Liver (tissue), 3 donors: ENCODE measurements around the gene DTYMK.

Experiments used
- GABPA ChIP-seq, 2 donors: IDR thresholded peaks in 1 of 2; conservative IDR thresholded peaks in 1 of 2; 2 replicates each; pipeline ENCODE4 v1.6.1; 2016; ENCODE audit warnings: antibody characterized with exemption in 2 of 2, mild to moderate bottlenecking in 1 of 2, moderate library complexity in 1 of 2
- HNF4A ChIP-seq, 2 donors: conservative IDR thresholded peaks; 2 replicates each; pipeline ENCODE4 v1.6.1; 2016; ENCODE audit warnings: antibody characterized with exemption in 2 of 2, mild to moderate bottlenecking in 2 of 2
- HNF4G ChIP-seq: IDR thresholded peaks from 2 replicates; pipeline ENCODE4 v1.6.1; 2016; ENCODE audit warnings: antibody characterized with exemption
- JUND ChIP-seq, 2 donors: IDR thresholded peaks; 2 replicates each; pipeline ENCODE4 v1.6.1; 2016; ENCODE audit warnings: antibody characterized with exemption in 2 of 2
- RAD21 ChIP-seq, 2 donors: IDR thresholded peaks; 2 replicates each; pipeline ENCODE4 v1.6.1; 2016; ENCODE audit warnings: antibody characterized with exemption in 2 of 2, mild to moderate bottlenecking in 2 of 2
- RXRA ChIP-seq, 2 donors: IDR thresholded peaks; 2 replicates each; pipeline ENCODE4 v1.6.1; 2017 to 2018; ENCODE audit warnings: antibody characterized with exemption in 2 of 2, mild to moderate bottlenecking in 1 of 2
- SP1 ChIP-seq: IDR thresholded peaks from 2 replicates; pipeline ENCODE4 v1.6.1; 2018; ENCODE audit warnings: antibody characterized with exemption, mild to moderate bottlenecking
- TAF1 ChIP-seq: conservative IDR thresholded peaks from 2 replicates; pipeline ENCODE4 v1.6.1; 2016; ENCODE audit warnings: antibody characterized with exemption, mild to moderate bottlenecking
- YY1 ChIP-seq: IDR thresholded peaks from 2 replicates; pipeline ENCODE4 v1.6.1; 2016; ENCODE audit warnings: antibody characterized with exemption, mild to moderate bottlenecking
- TF ChIP-seq, protein P1 (sequence below): fragments of 150-350 bp; IDR thresholded peaks from 2 replicates; pipeline ENCODE4 v1.5.1; 2017; ENCODE audit warnings: improper control_type of control experiment, low read depth, low read length; ENCODE audit not compliant: missing input control
- TF ChIP-seq, protein P2 (sequence below): IDR thresholded peaks from 2 replicates; pipeline ENCODE4 v1.6.1; 2016; ENCODE audit warnings: antibody characterized with exemption
- TF ChIP-seq, protein P3 (sequence below): IDR thresholded peaks from 2 replicates; pipeline ENCODE4 v1.6.1; 2016; ENCODE audit warnings: antibody characterized with exemption, mild to moderate bottlenecking
- TF ChIP-seq, protein P4 (sequence below): IDR thresholded peaks from 2 replicates; pipeline ENCODE4 v1.6.1; 2016; ENCODE audit warnings: antibody characterized with exemption
- TF ChIP-seq, protein P5 (sequence below): IDR thresholded peaks from 2 replicates; pipeline ENCODE4 v1.6.1; 2016; ENCODE audit warnings: antibody characterized with exemption
- donor health status: healthy.
- donor health status: healthy.

DNA sequence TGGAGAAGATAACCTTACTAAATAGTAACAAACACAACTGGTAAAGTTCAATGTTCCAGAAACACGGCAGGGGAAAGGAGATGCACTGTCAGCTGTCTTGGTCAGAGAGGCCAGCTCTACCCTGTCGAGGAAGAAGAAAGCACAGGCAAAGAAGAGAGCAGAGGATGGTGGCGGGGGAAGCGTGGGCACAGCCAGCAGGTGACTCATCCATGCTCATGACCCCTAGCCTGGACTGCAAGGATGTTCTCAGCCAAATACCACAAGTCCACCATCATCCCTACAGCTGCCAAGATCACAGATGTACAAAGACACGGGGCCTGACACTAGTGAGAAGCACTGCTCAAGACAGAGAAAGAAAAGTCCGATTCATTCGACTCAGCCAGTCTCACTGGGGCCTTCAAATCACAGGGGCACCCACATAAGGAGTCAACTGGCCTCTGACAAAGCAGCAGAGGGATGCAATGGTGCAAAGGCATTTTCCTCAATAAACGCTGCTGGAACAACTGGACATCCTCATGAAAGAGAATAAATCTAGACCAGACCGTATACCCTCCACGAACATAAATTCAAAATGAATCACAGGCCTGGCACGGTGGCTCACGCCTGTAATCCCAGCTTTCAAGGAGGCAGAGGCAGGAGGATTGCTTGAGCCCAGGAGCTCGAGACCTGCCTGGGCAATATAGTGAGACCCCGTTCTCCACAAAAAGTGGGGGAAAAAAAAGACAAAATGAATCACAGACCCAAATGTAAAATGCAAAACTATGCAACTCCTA lies 5.6 kb downstream of the DTYMK start:
- TF ChIP-seq, protein P1, sequence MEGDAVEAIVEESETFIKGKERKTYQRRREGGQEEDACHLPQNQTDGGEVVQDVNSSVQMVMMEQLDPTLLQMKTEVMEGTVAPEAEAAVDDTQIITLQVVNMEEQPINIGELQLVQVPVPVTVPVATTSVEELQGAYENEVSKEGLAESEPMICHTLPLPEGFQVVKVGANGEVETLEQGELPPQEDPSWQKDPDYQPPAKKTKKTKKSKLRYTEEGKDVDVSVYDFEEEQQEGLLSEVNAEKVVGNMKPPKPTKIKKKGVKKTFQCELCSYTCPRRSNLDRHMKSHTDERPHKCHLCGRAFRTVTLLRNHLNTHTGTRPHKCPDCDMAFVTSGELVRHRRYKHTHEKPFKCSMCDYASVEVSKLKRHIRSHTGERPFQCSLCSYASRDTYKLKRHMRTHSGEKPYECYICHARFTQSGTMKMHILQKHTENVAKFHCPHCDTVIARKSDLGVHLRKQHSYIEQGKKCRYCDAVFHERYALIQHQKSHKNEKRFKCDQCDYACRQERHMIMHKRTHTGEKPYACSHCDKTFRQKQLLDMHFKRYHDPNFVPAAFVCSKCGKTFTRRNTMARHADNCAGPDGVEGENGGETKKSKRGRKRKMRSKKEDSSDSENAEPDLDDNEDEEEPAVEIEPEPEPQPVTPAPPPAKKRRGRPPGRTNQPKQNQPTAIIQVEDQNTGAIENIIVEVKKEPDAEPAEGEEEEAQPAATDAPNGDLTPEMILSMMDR: no peak
- no peak for TF ChIP-seq HNF4G
- TF ChIP-seq, protein P2, sequence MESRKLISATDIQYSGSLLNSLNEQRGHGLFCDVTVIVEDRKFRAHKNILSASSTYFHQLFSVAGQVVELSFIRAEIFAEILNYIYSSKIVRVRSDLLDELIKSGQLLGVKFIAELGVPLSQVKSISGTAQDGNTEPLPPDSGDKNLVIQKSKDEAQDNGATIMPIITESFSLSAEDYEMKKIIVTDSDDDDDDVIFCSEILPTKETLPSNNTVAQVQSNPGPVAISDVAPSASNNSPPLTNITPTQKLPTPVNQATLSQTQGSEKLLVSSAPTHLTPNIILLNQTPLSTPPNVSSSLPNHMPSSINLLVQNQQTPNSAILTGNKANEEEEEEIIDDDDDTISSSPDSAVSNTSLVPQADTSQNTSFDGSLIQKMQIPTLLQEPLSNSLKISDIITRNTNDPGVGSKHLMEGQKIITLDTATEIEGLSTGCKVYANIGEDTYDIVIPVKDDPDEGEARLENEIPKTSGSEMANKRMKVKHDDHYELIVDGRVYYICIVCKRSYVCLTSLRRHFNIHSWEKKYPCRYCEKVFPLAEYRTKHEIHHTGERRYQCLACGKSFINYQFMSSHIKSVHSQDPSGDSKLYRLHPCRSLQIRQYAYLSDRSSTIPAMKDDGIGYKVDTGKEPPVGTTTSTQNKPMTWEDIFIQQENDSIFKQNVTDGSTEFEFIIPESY: no peak
- TF ChIP-seq YY1: no peak
- TF ChIP-seq, protein P3, sequence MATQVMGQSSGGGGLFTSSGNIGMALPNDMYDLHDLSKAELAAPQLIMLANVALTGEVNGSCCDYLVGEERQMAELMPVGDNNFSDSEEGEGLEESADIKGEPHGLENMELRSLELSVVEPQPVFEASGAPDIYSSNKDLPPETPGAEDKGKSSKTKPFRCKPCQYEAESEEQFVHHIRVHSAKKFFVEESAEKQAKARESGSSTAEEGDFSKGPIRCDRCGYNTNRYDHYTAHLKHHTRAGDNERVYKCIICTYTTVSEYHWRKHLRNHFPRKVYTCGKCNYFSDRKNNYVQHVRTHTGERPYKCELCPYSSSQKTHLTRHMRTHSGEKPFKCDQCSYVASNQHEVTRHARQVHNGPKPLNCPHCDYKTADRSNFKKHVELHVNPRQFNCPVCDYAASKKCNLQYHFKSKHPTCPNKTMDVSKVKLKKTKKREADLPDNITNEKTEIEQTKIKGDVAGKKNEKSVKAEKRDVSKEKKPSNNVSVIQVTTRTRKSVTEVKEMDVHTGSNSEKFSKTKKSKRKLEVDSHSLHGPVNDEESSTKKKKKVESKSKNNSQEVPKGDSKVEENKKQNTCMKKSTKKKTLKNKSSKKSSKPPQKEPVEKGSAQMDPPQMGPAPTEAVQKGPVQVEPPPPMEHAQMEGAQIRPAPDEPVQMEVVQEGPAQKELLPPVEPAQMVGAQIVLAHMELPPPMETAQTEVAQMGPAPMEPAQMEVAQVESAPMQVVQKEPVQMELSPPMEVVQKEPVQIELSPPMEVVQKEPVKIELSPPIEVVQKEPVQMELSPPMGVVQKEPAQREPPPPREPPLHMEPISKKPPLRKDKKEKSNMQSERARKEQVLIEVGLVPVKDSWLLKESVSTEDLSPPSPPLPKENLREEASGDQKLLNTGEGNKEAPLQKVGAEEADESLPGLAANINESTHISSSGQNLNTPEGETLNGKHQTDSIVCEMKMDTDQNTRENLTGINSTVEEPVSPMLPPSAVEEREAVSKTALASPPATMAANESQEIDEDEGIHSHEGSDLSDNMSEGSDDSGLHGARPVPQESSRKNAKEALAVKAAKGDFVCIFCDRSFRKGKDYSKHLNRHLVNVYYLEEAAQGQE: no peak
- TF ChIP-seq RAD21 (IDR thresholded peaks at IDR 0.05): no peak
- TF ChIP-seq GABPA (IDR thresholded peaks at IDR 0.05 in 1 of 2, conservative IDR thresholded peaks at IDR 0.05 in 1 of 2): no peak
- TF ChIP-seq SP1: no peak
- TF ChIP-seq RXRA (IDR thresholded peaks at IDR 0.05): no peak
- TF ChIP-seq, protein P4, sequence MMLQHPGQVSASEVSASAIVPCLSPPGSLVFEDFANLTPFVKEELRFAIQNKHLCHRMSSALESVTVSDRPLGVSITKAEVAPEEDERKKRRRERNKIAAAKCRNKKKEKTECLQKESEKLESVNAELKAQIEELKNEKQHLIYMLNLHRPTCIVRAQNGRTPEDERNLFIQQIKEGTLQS: no peak
- TF ChIP-seq, protein P5, sequence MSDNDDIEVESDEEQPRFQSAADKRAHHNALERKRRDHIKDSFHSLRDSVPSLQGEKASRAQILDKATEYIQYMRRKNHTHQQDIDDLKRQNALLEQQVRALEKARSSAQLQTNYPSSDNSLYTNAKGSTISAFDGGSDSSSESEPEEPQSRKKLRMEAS: no peak
- TF ChIP-seq TAF1: no peak
- no peak for TF ChIP-seq HNF4A (conservative IDR thresholded peaks at IDR 0.05)
- TF ChIP-seq JUND (IDR thresholded peaks at IDR 0.05): no peak
